Kidney (tissue), 14 donors: Measurements from ENCODE around the gene PSMD1. TPM values are rescaled to one million over a fixed set of nuclear protein-coding genes. Genes with fewer than 3 reads are reported as not detected.

Experiments used
- DNase-seq, 5 donors: peaks; one replicate each; pipeline ENCODE4 v3.0.0-alpha.2; 2013 to 2020
- FAIRE-seq: peaks from 2 replicates; lab custom pipeline; 2012; peaks lifted over from hg19 to GRCh38; lab: Jason Lieb, UNC
- H3K27ac ChIP-seq, 2 donors: one replicate each; pipeline ENCODE4 v1.7.0; 2013; ENCODE audit warnings: low read depth in 2 of 2, low read length in 2 of 2, inconsistent platforms in 1 of 2
- H3K27me3 ChIP-seq: one replicate; pipeline ENCODE4 v1.7.1; 2013; ENCODE audit warnings: low read length, inconsistent platforms; ENCODE audit not compliant: control insufficient read depth, insufficient read depth
- H3K36me3 ChIP-seq, 3 donors: one replicate each; pipeline versions ENCODE4 v1.7.0 to v1.7.1; 2013; ENCODE audit warnings: low read length in 3 of 3, control low read depth in 1 of 3, inconsistent platforms in 1 of 3; ENCODE audit not compliant: insufficient read depth in 3 of 3, control insufficient read depth in 2 of 3
- H3K4me1 ChIP-seq, 3 donors: one replicate each; pipeline versions ENCODE4 v1.7.0 to v1.7.1; 2013; ENCODE audit warnings: low read length in 3 of 3, inconsistent platforms in 1 of 3, low read depth in 1 of 3; ENCODE audit not compliant: control insufficient read depth in 2 of 3, insufficient read depth in 2 of 3
- H3K4me3 ChIP-seq, 3 donors: one replicate each; pipeline versions ENCODE4 v1.7.0 to v1.8.1; 2013; ENCODE audit warnings: low read length in 3 of 3, control low read depth in 1 of 3, inconsistent platforms in 1 of 3
- H3K9ac ChIP-seq, 3 donors: one replicate each; pipeline versions ENCODE4 v1.7.0 to v1.7.1; 2013; ENCODE audit warnings: low read length in 3 of 3, control low read depth in 1 of 3, inconsistent platforms in 1 of 3
- H3K9me3 ChIP-seq, 3 donors: one replicate each; pipeline versions ENCODE4 v1.7.0 to v1.7.1; 2013; ENCODE audit warnings: low read length in 3 of 3, control low read depth in 1 of 3, inconsistent platforms in 1 of 3; ENCODE audit not compliant: control insufficient read depth in 2 of 3, insufficient read depth in 1 of 3
- CTCF ChIP-seq: IDR thresholded peaks from 3 replicates; pipeline ENCODE4 v1.5.1; 2012; ENCODE audit warnings: mild to moderate bottlenecking, moderate library complexity, borderline replicate concordance; ENCODE audit not compliant: insufficient read depth; ENCODE audit errors: extremely low read depth
- intact Hi-C: fragments of 100-400 bp; cut with DNase I; formaldehyde crosslinking; loops from one replicate; pipeline ENCODE4 v1.11.1; 2022
- polyA plus RNA-seq: library from polyadenylated mRNA; stranded (reverse); fragments of 350-450 nt; fragmentation: Illumina TruSeq; extraction: RNeasy Lipid Tissue Mini Kit (QIAGEN cat#74804); gene quantifications from one replicate; pipeline ENCODE4 v1.2.3, GENCODE V29; 2014; ENCODE audit warnings: low read depth, low replicate concordance; ENCODE audit not compliant: insufficient read depth
- total RNA-seq: library from RNA; stranded (reverse); fragmentation: NEBNext Ultra II Directional; extraction: Animal tissue kit (Norgen Biotek cat#: 25700); gene quantifications from one replicate; pipeline ENCODE4 v1.2.1, GENCODE V29; 2021
- donor health status: control.
- donor health status: control.
- donor health status: control.
- donor health status: control.
- donor health status: control.
- donor health status: DM: yes; HTN: yes; CAD: no.
- donor health status: Normal renal cell carcinoma (clear cell type).

Gene PSMD1
- total and polyA plus RNA-seq, 2 donors from 2014 or later, result 75.6 to 95.4 TPM

GRCh38 chr2:231189571-231190495, 133.2 kb downstream of the PSMD1 start:
- TF ChIP-seq CTCF, result no peak
- intact Hi-C loops, result loop anchor here (10.0 kb wide), 1 partner anchor 85 kb away; no protein-coding TSS in a partner anchor
- DNase-seq (peak in 4 of 5 donors; percentile 37 to 90 (median 52)), FAIRE-seq (no peak)
- peak overlapping the region; percentile 77 to 92 for H3K27ac ChIP-seq
- no peaks in the 10 kb centered on the region for H3K27me3 ChIP-seq
- H3K4me3 ChIP-seq, result peak overlapping the region in 2 of 3 donors; percentile 20 to 55
- no peaks in the 10 kb centered on the region for H3K9me3 ChIP-seq
- H3K9ac ChIP-seq, result peak overlapping the region in 1 of 3 donors; percentile 72
- H3K36me3 ChIP-seq, result no peaks in the 10 kb centered on the region
- peaks cover 4 to 8% (median 4%) of the 10 kb centered on the region in 3 donors for H3K4me1 ChIP-seq

- Histone ChIP-seq H3K27me3 (no peaks in the 10 kb centered on the region), H3K4me1 (peaks cover 0 to 8% (median 4%) of the 10 kb centered on the region in 3 donors), H3K9ac (peak overlapping the region in 1 of 3 donors; percentile 72), H3K27ac (peak overlapping the region; percentile 77 to 92), H3K9me3 (no peaks in the 10 kb centered on the region), H3K4me3 (peak overlapping the region in 2 of 3 donors; percentile 39 to 55), H3K36me3 (no peaks in the 10 kb centered on the region)
- DNase-seq (peak; percentile 58 to 88 (median 69)), FAIRE-seq (no peak)
- no peak for TF ChIP-seq CTCF
- intact Hi-C loops, result loop anchor here (10.0 kb wide), 1 partner anchor 86 kb away; no protein-coding TSS in a partner anchor
Measured at GRCh38 chr2:231190531-231191197, 134.0 kb downstream of the PSMD1 start.

GRCh38 chr2:231191896-231192872, 135.5 kb downstream of the PSMD1 start:
- Histone ChIP-seq H3K9me3 (no peaks in the 10 kb centered on the region), H3K4me3 (no peak overlapping the region), H3K36me3 (no peaks in the 10 kb centered on the region), H3K27me3 (no peaks in the 10 kb centered on the region), H3K9ac (no peak overlapping the region), H3K4me1 (peaks cover 0 to 8% (median 4%) of the 10 kb centered on the region in 3 donors), H3K27ac (peak overlapping the region; percentile 65 to 71)
- peak; percentile 62 for TF ChIP-seq CTCF
- DNase-seq, result peak; percentile 85 to 97 (median 92)
- FAIRE-seq, result no peak
- intact Hi-C loops, result loop anchor here (10.0 kb wide), 1 partner anchor 87 kb away; no protein-coding TSS in a partner anchor
